SH-SY5Y (cell line): Measurements from ENCODE around the gene UBALD1.

Source experiments
- GATA2 ChIP-seq: IDR thresholded peaks from 2 replicates; pipeline ENCODE4 v1.6.1; 2011; ENCODE audit warnings: mild to moderate bottlenecking, low read depth, low read length
- GATA3 ChIP-seq: IDR thresholded peaks from 2 replicates; pipeline ENCODE4 v1.6.1; 2011; ENCODE audit warnings: low read depth, mild to moderate bottlenecking, low read length, moderate library complexity

GRCh38 chr16:4656221-4656620, 41.5 kb upstream of the UBALD1 start:
- TF ChIP-seq GATA2 (no peak), GATA3 (no peak)
